Sigmoid colon (tissue), 4 donors: ENCODE measurements around the gene GGPS1.
"Not testable (repeated sequence)": the region's sequence is repeated elsewhere in the genome, so short reads cannot be mapped to it uniquely, and the experiment has no call there.

Experiments used
- CTCF ChIP-seq, 4 experiments: fragments of 450-650 bp in 3 of 4; fragments of 200-600 bp in 1 of 4; IDR thresholded peaks; one replicate each; pipeline ENCODE4 v1.5.1; 2016 to 2019; ENCODE audit warnings: antibody characterized with exemption in 4 of 4, mild to moderate bottlenecking in 3 of 4, moderate library complexity in 2 of 4
- EP300 ChIP-seq, 4 donors: sonication (generic); formaldehyde crosslinking; IDR thresholded peaks; one replicate each; pipeline ENCODE4 v1.6.1; 2017; ENCODE audit warnings: antibody characterized with exemption in 4 of 4
- POLR2A ChIP-seq, 2 donors: fragments of 450-650 bp; IDR thresholded peaks; one replicate each; pipeline ENCODE4 v1.6.1; 2016; ENCODE audit warnings: antibody characterized with exemption in 2 of 2, mild to moderate bottlenecking in 2 of 2, moderate library complexity in 2 of 2
- POLR2AphosphoS5 ChIP-seq, 4 donors: sonication (generic); formaldehyde crosslinking; IDR thresholded peaks; one replicate each; pipeline ENCODE4 v1.6.1; 2017; ENCODE audit warnings: antibody characterized with exemption in 4 of 4

GRCh38 chr1:235378134-235378735 is 49.9 kb downstream of the GGPS1 start:
- not testable (repeated sequence) for TF ChIP-seq POLR2AphosphoS5, CTCF, POLR2A, EP300 (IDR thresholded peaks at IDR 0.05)
